SIG-M5 treated with dmso at 0.1 percent for 504 hours (cell line): Measurements from ENCODE around the gene FCN1.
"Not testable (repeated sequence)": the region's sequence is repeated elsewhere in the genome, so short reads cannot be mapped to it uniquely, and the experiment has no call there.

Experiments
- DNase-seq: peaks from one replicate; lab custom pipeline; 2025; ENCODE audit not compliant: unreplicated experiment; lab: John Stamatoyannopoulos, UW

FCN1 gene

GRCh38 chr9:134917431-134918373, at the start of gene FCN1:
Gene FCN1, minus strand, starts transcription at chr9:134917912. Its CDS starts 41 bp downstream, at chr9:134917871.
- DNase-seq: no peak

GRCh38 chr9:134966697-134967546, 49.2 kb upstream of the FCN1 start:
- no peak for DNase-seq

GRCh38 chr9:134966270-134966669, 48.6 kb upstream of the FCN1 start:
- no peak for DNase-seq

DNA sequence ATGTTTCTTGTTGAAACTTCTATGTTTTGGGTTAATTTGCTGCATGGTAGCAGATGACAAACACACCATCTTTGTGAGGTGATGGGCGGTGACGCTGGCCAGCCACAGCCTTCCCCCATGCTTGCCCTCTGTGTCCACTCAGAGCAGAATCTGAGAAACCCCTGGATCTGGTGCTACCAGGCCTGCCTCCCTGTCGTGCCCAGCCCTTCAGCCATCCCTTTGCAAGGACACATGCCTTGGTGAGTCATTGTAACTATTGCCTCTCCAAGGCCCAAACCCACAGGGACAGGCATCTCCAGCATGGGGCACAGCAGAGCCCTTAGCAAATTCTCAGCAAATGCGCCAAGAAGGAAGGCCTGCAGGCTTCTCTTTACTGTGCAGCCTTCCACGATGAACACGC, 48.1 kb upstream of the FCN1 start:
- DNase-seq: no peak

- no peak for DNase-seq
Measured at GRCh38 chr9:134965411-134965810, 47.7 kb upstream of the FCN1 start.

- DNase-seq: no peak
Measured at GRCh38 chr9:134964271-134965055, 46.8 kb upstream of the FCN1 start.

DNA sequence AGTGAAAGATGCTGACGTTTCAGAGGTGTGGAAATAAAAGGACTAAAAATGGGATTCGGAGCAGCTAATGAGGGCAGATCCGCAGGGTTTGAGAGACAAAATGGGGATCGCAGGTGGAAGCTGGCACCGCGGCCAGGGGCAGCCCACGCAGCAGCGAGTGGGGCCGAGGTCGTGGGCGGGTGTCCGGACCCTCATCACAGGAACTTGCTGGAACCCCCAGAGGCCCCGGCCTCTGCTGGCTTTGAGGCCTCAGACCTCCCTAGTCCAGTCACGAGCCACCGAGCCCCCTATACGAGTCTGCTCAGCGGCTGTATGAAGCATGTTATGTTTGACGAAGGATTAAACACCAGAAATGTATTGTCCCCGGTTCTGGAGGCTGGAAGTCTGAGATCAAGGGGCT, 45.8 kb upstream of the FCN1 start:
- no peak for DNase-seq

GRCh38 chr9:134962973-134963364, 45.3 kb upstream of the FCN1 start:
- DNase-seq: no peak

DNA sequence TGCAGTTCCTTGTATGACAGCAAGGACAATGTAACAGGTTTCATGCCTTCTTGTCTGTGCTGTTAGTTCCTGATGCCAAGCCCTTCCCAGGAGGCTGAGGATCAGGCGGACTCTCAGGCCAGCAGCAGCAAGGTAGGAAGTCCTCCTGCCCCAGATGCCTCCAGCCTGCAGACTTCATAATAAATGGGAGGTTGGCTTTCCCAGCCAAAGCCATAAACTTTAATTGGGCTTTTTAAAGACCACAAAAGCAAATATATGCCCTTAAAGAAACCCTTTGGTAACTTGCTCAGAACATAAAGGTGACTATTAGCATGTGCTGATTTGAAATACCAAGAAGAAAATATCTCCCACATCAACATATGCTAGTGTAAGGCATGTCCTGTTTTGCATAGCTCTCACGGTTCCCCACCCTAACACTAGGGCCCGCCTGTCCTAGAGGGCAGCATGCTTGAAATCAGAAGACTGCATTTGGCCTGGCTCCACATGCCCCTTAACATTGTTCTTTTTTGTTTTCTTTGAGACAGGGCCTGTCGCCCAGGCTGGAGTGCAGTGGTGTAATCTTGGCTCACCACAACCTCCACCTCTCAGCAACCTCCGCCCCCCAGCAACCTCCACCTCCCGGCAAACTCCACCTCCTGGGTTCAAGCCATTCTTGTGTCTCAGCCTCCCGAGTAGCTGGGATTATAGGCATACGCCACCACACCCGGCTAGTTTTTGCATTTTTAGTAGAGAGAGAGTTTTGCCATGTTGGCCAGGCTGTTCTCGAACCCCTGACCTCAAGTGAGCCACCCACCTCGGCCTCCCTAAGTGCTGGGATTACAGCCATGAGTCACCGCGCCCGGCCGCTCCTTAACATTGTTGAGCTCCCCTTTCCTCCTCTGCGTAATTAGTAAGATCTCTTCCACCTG, 44.6 kb upstream of the FCN1 start:
- no peak for DNase-seq

- no peak for DNase-seq
Measured at GRCh38 chr9:134961331-134962064, 43.8 kb upstream of the FCN1 start.

GRCh38 chr9:134960701-134961181, 43.0 kb upstream of the FCN1 start:
- DNase-seq: no peak

DNA sequence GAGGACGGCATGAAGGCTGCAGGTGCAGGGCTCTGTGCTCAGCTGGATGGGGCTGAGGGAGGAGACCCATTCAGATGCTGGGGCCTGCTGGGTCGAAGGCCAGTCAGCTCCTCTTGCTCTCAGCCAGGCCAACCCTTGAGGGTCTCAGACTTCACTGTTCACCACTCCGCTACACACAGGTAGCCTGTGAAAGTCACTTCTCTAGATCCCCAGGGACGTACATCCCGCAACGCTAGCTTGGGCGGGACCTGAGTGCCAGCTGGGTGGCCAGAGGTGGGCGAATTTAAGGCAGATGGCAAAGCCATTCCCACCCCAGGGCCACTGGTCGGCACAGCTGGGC, 42.2 kb upstream of the FCN1 start:
- DNase-seq: no peak

DNA sequence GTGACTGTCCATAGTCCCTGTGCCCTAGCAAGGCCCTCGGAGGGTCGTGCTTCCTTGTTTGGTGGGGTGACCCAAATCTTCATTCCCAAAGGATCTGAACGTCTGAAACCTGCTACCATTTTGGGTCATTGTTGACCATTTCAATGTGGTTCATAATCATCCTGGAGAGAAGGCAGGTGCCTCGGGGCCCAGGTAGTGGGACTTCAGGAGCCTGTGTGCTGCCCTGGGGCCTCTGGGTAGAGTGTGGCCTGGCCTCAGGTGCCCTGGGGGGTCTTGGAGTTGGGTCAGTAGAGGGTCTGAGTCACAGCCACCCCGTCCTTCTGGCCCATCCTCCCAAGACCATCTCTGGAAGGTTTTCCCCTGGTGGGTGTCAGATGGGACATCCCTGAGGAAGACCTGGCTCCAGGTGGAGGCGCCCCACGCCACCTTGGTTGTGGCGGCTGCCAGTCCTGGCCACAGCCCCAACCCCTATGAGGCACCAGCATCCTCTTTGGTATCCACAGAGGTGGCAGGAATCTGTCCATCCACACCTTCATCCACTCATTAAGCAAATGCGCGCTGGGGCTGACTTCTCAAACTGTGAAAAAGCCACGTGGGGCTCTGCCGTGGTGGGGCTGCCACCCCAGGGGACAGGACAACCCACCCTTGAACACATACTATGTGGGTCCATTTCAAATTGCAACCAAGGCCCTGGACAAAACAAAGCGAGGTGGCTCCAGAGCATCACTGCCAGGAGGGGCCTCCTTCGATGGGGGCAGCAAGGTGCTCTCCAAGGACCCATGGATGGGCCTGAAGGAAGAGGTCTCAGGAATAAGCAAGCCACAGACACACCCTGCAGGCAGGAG, 41.6 kb upstream of the FCN1 start:
- DNase-seq: no peak

- no peak for DNase-seq
Measured at GRCh38 chr9:134957945-134958227, 40.2 kb upstream of the FCN1 start.

DNA sequence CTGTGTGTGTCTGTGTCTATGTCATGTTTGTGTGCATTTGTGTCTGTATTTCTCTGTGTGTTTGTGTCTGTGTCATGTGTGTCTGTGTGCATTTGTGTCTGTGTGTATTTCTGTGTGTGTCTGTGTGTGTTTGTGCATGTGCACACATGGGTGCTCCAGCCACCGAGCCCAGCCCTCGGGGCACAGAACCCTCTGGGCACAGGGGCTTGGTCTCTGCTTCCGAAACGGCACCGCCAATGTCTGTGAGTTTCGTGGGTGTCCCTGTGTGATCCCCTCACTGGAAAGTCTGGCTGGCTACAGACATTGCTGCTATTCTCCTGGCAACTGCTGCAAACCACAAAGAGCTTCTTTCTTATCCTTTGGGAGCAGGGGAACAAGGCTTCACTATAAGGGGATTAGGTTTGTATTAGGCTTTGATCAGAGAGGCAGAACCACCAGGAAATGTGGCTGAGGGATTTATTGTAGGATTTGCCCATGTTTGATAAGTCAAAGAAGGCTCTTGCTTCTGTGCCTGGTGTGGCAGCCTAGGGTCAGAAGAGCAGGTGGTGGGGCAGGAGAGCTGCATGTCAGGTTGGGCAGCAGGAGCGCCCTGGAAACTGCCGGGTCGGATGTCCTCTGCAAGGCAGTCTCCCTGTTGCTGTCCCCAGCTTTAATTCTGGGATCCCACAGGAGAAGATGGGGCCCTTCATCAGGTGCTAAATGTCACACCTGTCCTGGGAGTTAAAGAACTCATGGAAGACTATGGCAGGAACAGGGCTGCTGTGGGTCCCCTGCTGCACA, 39.6 kb upstream of the FCN1 start:
- DNase-seq: no peak

DNA sequence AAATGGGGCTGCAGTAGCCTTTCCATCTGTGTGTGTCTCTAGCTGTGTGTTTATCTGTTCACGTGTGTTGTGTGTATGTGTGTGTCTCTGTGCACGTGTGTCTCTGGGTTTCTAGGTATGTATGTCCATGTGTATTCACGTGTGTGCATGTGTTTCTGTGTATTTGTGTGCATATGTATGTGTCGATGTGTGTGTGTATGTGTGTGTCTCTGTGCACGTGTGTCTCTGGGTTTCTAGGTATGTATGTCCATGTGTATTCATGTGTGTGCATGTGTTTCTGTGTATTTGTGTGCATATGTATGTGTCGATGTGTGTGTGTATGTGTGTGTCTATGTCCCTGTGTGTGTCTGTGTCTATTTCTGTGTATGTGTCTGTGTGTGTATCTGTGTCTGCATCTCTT, 38.7 kb upstream of the FCN1 start:
- not testable (repeated sequence) for DNase-seq

- no peak for DNase-seq
Measured at GRCh38 chr9:134955801-134956200, 38.1 kb upstream of the FCN1 start.

GRCh38 chr9:134955156-134955555, 37.4 kb upstream of the FCN1 start:
- no peak for DNase-seq
